ENCODE results near the gene DIPK1B. TPM values are rescaled to one million over a fixed set of nuclear protein-coding genes. Genes with fewer than 3 reads are reported as not detected.

The DIPK1B gene
- total RNA-seq, 1 donor from 2014 or later: 46.3 TPM

GRCh38 chr9:136741883-136742571 lies 29.7 kb downstream of the DIPK1B start:
- H3K36me3 Mint-ChIP-seq (ENCODE audit: low read depth): no peaks in the 10 kb centered on the region
- no peak for DNase-seq (ENCODE audit: low read depth, low spot score)
- TF ChIP-seq CTCF (conservative IDR thresholded peaks at IDR 0.05): no peak
- H3K4me3 Mint-ChIP-seq: no peak overlapping the region
- no peaks in the 10 kb centered on the region for H3K4me1 Mint-ChIP-seq
- H3K9me3 Mint-ChIP-seq: no peaks in the 10 kb centered on the region
- no peak overlapping the region for H3K27ac Mint-ChIP-seq (ENCODE audit: unreplicated experiment)
- H3K27me3 Mint-ChIP-seq (ENCODE audit: low read depth): no peaks in the 10 kb centered on the region

DNA sequence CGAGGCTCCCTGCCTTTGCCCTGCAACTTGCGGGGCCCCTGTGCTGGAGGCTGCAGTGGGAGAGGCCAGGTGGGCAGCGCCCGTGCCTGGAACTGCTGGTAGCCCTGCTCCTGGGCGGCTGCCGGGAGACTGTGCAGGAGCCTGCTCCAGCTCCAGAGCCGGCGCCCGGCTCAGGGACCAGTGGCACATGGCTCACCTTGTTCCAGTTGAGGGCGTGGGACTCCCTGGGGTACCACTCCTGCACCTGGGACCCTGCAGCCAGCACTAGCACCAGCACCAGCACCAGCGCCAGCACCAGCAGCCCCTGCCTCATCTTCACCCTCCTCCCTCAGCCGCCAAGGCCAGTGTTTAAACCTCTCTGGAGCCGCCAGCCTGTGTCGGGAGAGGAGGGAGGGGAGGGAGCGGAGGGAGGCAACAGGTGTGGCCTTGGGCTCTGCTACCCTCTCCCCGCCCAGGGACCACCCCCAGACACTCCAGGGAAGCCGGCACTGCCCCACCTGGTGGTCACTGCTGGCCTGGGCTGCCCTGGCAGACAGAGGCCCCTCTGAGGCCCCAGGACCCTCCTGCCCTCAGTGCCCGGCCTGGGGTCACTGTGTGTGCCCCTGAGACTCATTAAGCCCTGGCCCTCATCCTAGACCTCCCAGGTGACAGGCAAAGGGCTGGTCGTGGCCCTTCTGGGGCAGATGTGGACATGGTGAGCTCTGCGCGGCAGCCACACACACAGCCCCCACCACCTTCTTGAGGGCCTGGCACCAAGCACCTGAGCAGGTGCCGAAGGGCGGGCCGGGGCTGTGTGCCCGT lies 30.4 kb downstream of the DIPK1B start, which contains the start of gene LCN10:
Gene LCN10 (minus strand): TSS at position 350 of the 801 bp plus-strand sequence. CDS start 37 bp downstream, at position 313.
- Mint-ChIP-seq H3K4me3 (no peak within 1 kb of the TSS), H3K4me1 (no peaks in the 10 kb centered on the region), H3K36me3 (ENCODE audit: low read depth) (no peaks in the 10 kb centered on the region), H3K9me3 (no peaks in the 10 kb centered on the region), H3K27ac (ENCODE audit: unreplicated experiment) (no peak within 1 kb of the TSS), H3K27me3 (ENCODE audit: low read depth) (no peaks in the 10 kb centered on the region)
- no peak for DNase-seq (ENCODE audit: low read depth, low spot score)
- TF ChIP-seq CTCF (conservative IDR thresholded peaks at IDR 0.05): peak; percentile 55

DNA sequence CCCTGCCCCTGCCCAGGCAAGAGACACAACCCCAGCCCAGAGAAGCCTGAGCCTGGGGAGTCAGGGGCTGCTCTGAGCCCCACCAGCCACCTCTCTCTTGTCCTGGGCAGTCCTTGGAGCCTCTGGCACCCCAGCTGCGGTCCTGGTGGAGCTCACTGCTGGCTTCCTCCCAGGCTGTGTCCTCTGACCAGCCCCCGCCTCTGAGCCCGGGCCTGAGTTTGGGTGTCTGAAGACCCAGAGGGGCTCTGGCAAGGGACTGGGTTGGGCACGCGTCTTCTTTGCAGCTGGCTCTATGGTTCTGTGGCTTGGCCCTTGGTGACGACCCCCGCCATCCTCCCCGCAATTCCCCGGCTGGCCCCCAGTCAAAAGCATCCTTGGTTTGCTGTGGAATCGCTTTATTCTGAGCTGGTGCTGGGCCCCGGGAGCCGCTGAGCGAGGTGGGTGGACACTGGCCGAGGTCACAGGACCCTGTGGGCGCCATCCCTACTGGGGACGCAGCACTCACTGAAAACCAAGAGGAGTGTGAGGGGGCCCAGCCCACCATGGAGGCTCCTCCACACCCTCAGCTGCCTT lies 31.4 kb downstream of the DIPK1B start:
- Mint-ChIP-seq H3K27me3 (ENCODE audit: low read depth) (no peaks in the 10 kb centered on the region), H3K27ac (ENCODE audit: unreplicated experiment) (no peak overlapping the region), H3K9me3 (no peaks in the 10 kb centered on the region), H3K4me1 (no peaks in the 10 kb centered on the region), H3K4me3 (no peak overlapping the region), H3K36me3 (ENCODE audit: low read depth) (no peaks in the 10 kb centered on the region)
- TF ChIP-seq CTCF (conservative IDR thresholded peaks at IDR 0.05): no peak
- DNase-seq (ENCODE audit: low read depth, low spot score): no peak

DNA sequence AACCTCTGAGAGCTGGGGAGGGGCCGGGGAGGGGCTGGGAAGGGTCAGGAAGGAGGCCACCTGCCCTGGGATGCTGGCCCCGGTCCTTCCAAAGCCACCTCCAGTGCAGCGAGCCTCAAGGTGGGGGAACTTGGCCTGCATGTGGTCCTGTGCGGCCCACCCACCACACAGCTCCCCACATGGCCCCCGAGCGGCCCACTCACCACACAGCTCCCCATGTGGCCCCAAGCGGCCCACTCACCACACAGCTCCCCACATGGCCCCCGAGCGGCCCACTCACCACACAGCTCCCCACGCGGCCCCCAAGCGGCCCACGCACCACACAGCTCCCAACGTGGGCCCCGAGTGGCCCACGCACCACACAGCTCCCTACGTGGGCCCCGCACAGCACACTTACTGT lies 32.4 kb downstream of the DIPK1B start:
- TF ChIP-seq CTCF (conservative IDR thresholded peaks at IDR 0.05): no peak
- H3K27ac Mint-ChIP-seq (ENCODE audit: unreplicated experiment): no peak overlapping the region
- no peaks in the 10 kb centered on the region for H3K27me3 Mint-ChIP-seq (ENCODE audit: low read depth)
- H3K4me3 Mint-ChIP-seq: no peak overlapping the region
- H3K4me1 Mint-ChIP-seq: no peaks in the 10 kb centered on the region
- H3K9me3 Mint-ChIP-seq: no peaks in the 10 kb centered on the region
- DNase-seq (ENCODE audit: low read depth, low spot score): no peak
- no peaks in the 10 kb centered on the region for H3K36me3 Mint-ChIP-seq (ENCODE audit: low read depth)

- DNase-seq (ENCODE audit: low read depth, low spot score): no peak
- TF ChIP-seq CTCF (conservative IDR thresholded peaks at IDR 0.05): no peak
- H3K36me3 Mint-ChIP-seq (ENCODE audit: low read depth): no peaks in the 10 kb centered on the region
- H3K27me3 Mint-ChIP-seq (ENCODE audit: low read depth): peaks cover under 1% of the 10 kb centered on the region
- no peak overlapping the region for H3K4me3 Mint-ChIP-seq
- H3K4me1 Mint-ChIP-seq: no peaks in the 10 kb centered on the region
- H3K9me3 Mint-ChIP-seq: no peaks in the 10 kb centered on the region
- no peak overlapping the region for H3K27ac Mint-ChIP-seq (ENCODE audit: unreplicated experiment)
Observed at GRCh38 chr9:136745389-136746154, 33.2 kb downstream of the DIPK1B start.

Data from neural crest cell (in vitro differentiated cells).